Astrocyte of the cerebellum (primary cell): ENCODE results near the gene GPR82.

ENCODE experiments used
- DNase-seq: peaks from one replicate; pipeline ENCODE4 v3.0.0-alpha.2; 2011; ENCODE audit warnings: low read depth
- H3K4me3 ChIP-seq: 2 replicates; pipeline ENCODE4 v1.5.1; 2011; ENCODE audit warnings: mild to moderate bottlenecking, low read depth, low read length, moderate library complexity
- in situ Hi-C: cut with HindIII; loops from 2 replicates; pipeline ENCODE4 v1.10.0; 2017; ENCODE audit warnings: low sequenced_read_pairs
- TF ChIP-seq, protein P1 (sequence below): IDR thresholded peaks from 2 replicates; pipeline ENCODE4 v1.5.1; 2012; ENCODE audit warnings: low read length, low read depth, moderate library complexity, mild to moderate bottlenecking; ENCODE audit errors: missing control alignments

The GPR82 gene

DNA sequence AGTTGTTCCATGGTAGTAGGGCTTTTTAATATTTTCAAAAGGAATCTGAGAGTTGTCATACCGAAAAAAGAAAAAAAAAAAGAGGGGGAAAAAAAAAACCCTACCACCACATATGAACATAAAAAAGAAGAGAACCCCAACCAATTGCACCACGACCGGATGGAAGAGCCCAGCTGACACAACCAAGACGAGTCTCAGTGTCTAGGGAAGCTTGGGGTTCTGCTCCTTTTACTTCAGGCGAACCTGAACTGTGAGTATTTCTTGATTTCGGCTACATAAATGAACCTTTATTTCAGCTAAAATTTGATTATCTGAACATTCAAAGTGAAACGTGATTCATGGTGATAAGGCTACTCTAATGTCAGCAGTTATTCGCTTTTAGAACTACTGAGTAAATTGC lies 35.1 kb upstream of the GPR82 start, which contains the start of gene GPR34:
TSS of gene GPR34 (plus strand) at position 139 of the 400 bp plus-strand sequence. CDS start 6,661 bp downstream, outside the sequence.
- no peak for DNase-seq
- TF ChIP-seq, protein P1, sequence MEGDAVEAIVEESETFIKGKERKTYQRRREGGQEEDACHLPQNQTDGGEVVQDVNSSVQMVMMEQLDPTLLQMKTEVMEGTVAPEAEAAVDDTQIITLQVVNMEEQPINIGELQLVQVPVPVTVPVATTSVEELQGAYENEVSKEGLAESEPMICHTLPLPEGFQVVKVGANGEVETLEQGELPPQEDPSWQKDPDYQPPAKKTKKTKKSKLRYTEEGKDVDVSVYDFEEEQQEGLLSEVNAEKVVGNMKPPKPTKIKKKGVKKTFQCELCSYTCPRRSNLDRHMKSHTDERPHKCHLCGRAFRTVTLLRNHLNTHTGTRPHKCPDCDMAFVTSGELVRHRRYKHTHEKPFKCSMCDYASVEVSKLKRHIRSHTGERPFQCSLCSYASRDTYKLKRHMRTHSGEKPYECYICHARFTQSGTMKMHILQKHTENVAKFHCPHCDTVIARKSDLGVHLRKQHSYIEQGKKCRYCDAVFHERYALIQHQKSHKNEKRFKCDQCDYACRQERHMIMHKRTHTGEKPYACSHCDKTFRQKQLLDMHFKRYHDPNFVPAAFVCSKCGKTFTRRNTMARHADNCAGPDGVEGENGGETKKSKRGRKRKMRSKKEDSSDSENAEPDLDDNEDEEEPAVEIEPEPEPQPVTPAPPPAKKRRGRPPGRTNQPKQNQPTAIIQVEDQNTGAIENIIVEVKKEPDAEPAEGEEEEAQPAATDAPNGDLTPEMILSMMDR, result no peak
- in situ Hi-C loops, result no loop called here
- no peak within 1 kb of the TSS for H3K4me3 ChIP-seq

- no peak overlapping the region for H3K4me3 ChIP-seq
- DNase-seq, result no peak
- in situ Hi-C loops, result no loop called here
- TF ChIP-seq, protein P1, result no peak
Measured at GRCh38 chrX:41689711-41690110, 34.3 kb upstream of the GPR82 start.

GRCh38 chrX:41692162-41692749 lies 31.7 kb upstream of the GPR82 start:
- in situ Hi-C loops, result no loop called here
- DNase-seq, result no peak

DNA sequence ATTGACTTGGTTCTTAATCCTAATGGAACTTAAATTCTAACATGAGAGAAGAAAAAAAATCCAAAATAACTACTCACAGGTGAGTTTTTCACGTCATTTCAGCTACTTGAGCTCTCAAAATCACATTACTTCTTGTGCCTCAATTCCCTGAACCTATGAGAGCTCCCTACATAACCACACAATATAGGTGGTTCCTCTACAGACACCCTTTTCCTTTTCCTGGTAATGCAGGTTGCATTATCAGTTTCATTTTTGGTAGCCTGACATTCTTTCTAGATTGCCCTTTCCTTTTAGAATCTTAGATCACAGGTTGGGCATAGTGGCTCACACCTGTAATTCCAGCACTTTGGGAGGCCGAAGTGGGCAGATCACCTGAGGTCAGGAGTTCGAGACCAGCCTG lies 31.0 kb upstream of the GPR82 start:
- in situ Hi-C loops, result no loop called here
- TF ChIP-seq, protein P1, result no peak
- no peak for DNase-seq
- H3K4me3 ChIP-seq, result no peak overlapping the region

More at GRCh38 chrX:41692162-41692749, 31.7 kb upstream of the GPR82 start:
- TF ChIP-seq, protein P1, result no peak
- H3K4me3 ChIP-seq, result no peak overlapping the region

DNA sequence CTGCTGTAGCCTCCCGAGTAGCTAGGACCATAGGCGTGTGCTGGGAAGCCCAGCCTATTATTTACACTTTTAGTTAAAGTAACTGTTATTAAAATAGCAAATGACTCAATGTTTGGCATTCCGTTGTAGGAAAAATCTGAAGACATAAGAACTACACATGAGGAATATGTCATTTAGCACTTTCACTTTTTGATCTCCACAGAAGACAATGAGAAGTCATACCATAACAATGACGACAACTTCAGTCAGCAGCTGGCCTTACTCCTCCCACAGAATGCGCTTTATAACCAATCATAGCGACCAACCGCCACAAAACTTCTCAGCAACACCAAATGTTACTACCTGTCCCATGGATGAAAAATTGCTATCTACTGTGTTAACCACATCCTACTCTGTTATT lies 28.6 kb upstream of the GPR82 start:
- no peak for DNase-seq
- TF ChIP-seq, protein P1, result no peak
- H3K4me3 ChIP-seq, result no peak overlapping the region
- in situ Hi-C loops, result no loop called here

DNA sequence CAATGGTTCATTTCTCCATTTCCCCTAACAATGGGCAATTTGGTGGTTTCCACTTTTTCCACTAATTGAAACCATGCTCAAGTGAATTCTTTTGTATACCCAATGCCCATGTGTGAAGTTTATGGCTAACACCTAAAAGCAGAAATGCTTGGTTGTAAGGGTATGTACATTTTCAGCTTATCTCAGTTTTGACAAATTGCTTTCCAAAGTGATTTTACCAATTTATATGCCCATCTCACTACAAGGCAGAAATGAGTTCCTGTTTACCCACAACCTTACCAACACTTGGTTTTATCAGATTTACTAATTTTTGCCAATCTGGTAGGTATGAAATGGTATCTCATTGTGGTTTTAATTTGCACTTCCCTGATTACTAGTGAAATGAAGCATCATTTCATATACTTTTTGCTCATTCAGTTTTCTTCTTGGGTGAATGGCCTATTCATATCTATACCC lies 20.4 kb upstream of the GPR82 start:
- TF ChIP-seq, protein P1, result no peak
- in situ Hi-C loops, result no loop called here
- DNase-seq, result no peak
- no peak overlapping the region for H3K4me3 ChIP-seq

GRCh38 chrX:41705042-41705441 lies 18.9 kb upstream of the GPR82 start:
- TF ChIP-seq, protein P1, result no peak
- DNase-seq, result no peak
- no peak overlapping the region for H3K4me3 ChIP-seq
- in situ Hi-C loops, result no loop called here
